NOMO-1 treated with DMSO at 0.1 percent for 48 hours (cell line): ENCODE measurements around the gene HOMER2.
"Not testable (repeated sequence)": the region's sequence is repeated elsewhere in the genome, so short reads cannot be mapped to it uniquely, and the experiment has no call there.

ENCODE experiments used
- DNase-seq: peaks from one replicate; lab custom pipeline; 2025; ENCODE audit not compliant: unreplicated experiment; lab: John Stamatoyannopoulos, UW

Gene HOMER2

GRCh38 chr15:82865581-82865980, 86.9 kb downstream of the HOMER2 start:
- DNase-seq = not testable (repeated sequence)

- DNase-seq = no peak
Observed at GRCh38 chr15:82864967-82865366, 87.6 kb downstream of the HOMER2 start.

GRCh38 chr15:82862886-82863285, 89.6 kb downstream of the HOMER2 start:
- no peak for DNase-seq

DNA sequence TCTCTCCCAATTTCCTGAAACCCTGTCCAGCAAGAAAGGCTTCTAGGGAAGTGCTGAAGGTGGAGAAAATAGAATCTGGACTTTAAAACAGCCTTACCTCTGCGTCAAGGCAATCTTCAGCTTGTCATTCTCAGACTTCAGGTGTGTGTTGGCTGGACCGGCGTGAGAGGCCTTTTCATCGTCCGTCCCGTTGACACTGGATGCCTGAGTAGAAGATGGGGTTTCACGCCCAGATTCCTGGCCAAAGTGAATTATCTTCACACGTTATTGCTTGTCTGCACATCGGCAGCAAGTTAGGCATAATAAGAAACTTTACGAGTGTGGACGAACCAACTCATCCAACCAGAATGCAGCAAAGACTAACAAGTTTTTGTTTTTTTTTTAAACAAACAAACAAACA, 93.6 kb downstream of the HOMER2 start:
- DNase-seq = no peak

GRCh38 chr15:82856397-82857170, 95.9 kb downstream of the HOMER2 start:
- DNase-seq = no peak

GRCh38 chr15:82855286-82856100, 97.0 kb downstream of the HOMER2 start:
- no peak for DNase-seq

- no peak for DNase-seq
Observed at GRCh38 chr15:82854554-82854953, 98.0 kb downstream of the HOMER2 start.

GRCh38 chr15:82852941-82853561, 99.5 kb downstream of the HOMER2 start:
- DNase-seq = no peak

DNA sequence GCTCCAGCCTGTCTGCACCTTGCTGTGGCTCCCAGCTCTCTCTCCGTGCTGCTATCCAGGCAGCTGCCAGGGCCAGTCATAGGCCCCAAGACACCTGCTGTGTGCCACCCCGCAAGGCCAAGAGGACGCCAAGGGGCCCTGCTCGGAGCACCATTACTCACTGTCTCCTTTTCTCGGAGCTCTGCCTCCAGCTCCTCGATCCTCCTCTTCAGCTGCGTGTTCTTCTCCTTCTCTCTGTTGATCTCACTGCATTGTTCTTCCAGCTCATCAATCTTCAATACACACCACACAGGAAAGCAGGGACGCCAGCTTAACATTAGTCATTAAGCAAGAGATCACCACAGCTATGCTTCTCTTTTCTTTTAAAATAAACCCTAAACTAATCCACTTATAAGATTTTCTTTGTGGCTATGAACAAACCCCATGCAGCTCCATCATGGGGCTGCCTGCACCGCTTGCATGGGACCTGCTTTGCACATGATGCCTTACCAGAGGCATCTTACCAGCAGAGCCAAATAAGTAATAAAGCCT, 100.5 kb downstream of the HOMER2 start:
- DNase-seq = no peak

- DNase-seq = no peak
Observed at GRCh38 chr15:82851306-82851850, 101.1 kb downstream of the HOMER2 start.

- no peak for DNase-seq
Observed at GRCh38 chr15:82850731-82851130, 101.8 kb downstream of the HOMER2 start.

DNA sequence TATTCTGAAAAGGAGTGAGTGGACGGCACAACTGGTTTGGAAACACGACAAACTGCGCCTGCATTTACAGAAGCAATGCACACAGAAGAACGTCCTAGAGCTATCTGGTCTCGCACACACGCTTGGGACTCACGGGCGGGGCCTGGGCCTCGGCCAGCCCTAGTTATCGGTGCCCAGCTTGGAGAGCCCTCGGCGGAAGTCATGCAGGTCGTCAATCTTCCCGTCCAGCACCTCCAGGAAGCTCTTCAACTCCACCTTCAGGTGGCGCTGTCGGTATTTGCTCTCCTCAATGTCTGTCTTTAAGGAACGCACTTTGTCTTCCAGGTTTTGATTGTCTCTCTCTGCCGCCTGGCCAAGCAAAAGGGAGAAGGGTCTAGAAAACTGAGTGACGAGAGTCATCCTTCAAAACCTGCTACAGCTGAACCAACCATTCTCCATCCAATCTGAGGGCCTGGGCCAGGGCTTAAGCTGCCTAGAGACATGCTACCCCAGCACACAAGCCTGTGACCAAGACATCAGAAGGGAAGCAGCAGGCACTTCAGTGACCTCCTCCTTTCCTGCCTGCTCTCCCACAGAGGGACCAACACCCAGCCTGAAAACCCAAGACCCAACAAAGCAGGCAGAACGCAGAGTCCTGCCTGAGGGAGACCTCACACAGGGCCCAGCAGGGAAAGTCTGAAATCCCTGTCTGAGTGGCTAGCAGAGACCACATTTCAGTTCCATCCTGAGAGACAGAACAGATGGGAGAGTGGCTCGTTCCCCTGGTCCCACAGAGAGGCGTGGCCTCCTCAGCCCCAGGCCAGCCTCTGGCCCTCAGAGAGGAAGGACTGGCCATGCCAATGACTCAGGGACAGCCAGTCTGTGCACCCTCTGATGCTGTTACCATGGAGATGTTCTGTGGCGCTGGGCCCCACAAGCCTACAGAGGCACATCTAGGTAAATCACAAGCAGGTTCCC, 102.7 kb downstream of the HOMER2 start:
- DNase-seq = peak; percentile 95

- DNase-seq = no peak
Observed at GRCh38 chr15:82848241-82848993, 104.1 kb downstream of the HOMER2 start.

DNA sequence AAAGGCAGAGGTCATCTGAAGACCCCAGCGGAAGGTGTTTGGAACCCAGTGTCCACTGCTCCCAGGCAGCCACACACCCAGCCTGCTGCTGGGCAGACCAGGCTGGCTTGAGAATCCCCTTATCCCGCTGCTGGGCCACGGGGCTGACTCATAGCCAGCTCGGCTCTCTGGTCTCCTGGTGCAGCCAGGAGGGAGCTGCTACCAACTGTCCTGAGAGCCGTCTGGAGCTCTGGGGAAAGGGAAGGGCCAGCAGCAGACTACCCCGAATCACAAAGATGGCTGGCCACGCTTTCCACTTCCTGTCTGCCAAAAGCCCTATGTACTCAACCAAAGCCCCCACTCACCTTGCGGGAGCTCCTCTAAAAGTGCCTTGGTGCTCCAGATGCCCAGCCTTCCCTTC, 104.8 kb downstream of the HOMER2 start:
- no peak for DNase-seq

DNA sequence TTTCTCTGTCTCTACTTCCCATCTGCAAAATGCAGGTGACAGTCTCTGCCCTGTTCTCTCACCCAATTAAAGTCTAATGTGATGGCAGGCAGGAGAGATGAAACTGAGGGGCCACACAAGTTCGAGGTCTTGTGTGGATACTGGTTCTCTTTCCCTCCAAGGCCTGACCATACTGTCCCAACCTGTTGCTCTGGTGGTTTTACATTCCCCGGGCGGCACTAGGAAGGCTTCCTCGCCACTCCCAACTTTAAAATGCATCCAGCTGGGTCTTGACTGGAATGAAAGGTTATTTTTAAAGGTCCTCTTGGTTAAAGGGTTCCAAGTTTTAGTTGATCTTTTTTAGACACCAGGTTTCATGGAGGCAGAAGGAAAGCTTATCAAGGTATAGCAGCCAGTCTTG, 105.9 kb downstream of the HOMER2 start:
- no peak for DNase-seq

DNA sequence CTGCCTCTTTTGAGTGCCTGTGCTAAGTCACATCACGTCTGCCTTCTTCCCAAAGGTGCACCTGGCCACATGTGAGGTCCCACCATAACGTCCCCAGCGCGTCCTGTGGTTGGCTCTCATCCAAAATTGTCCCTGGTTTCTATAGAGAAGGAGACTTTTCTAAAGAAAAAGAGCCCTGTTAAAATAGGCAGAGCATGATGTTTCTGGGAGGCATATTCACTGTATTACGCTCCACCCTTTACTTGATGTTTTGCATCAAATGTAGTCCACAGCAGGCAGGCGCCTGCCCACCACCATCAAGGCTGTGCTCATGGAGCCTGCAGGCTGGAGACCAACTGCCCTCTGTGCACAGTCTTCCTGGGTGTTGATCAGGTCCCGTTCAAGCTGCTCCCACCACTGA, 106.8 kb downstream of the HOMER2 start:
- DNase-seq = no peak

- DNase-seq = peak; percentile 52
Observed at GRCh38 chr15:82843566-82843965, 109.0 kb downstream of the HOMER2 start.

- DNase-seq = no peak
Observed at GRCh38 chr15:82840166-82840565, 112.4 kb downstream of the HOMER2 start.

GRCh38 chr15:82839136-82839535, 113.4 kb downstream of the HOMER2 start:
- no peak for DNase-seq
